ENCODE measurements around the gene CLTC. TPM values are rescaled to one million over a fixed set of nuclear protein-coding genes. Genes with fewer than 3 reads are reported as not detected.

Gene CLTC
- total RNA-seq, 1 experiment from 2014 or later = 212 TPM

GRCh38 chr17:59688008-59688407 is 68.3 kb downstream of the CLTC start:
- no peak for DNase-seq
- CTCF ChIA-PET = no interaction called here
- H3K4me1 Mint-ChIP-seq (ENCODE audit: low read depth, unreplicated experiment) = peaks cover 6% of the 10 kb centered on the region
- BruUV-seq (replicated peaks) = no TSS peak
- no peak for TF ChIP-seq CTCF (IDR thresholded peaks at IDR 0.05; ENCODE audit: unreplicated experiment)
- H3K9me3 Mint-ChIP-seq (ENCODE audit: low read depth, unreplicated experiment) = no peaks in the 10 kb centered on the region
- peaks cover 44% of the 10 kb centered on the region for H3K36me3 Mint-ChIP-seq (ENCODE audit: insufficient read depth, unreplicated experiment)
- H3K27me3 Mint-ChIP-seq (ENCODE audit: unreplicated experiment) = no peaks in the 10 kb centered on the region
- intact Hi-C loops (cut with micrococcal nuclease; ENCODE audit: unreplicated experiment) = loop anchor here (10.0 kb wide), 1 partner anchor 63 kb away; no protein-coding TSS in a partner anchor
- H3K4me3 Mint-ChIP-seq (ENCODE audit: low read depth, unreplicated experiment) = no peak overlapping the region
- no peak overlapping the region for H3K27ac Mint-ChIP-seq (ENCODE audit: unreplicated experiment)

- H3K27ac Mint-ChIP-seq (ENCODE audit: unreplicated experiment) = no peak overlapping the region
- TF ChIP-seq CTCF (IDR thresholded peaks at IDR 0.05; ENCODE audit: unreplicated experiment) = no peak
- H3K4me1 Mint-ChIP-seq (ENCODE audit: low read depth, unreplicated experiment) = peaks cover 6% of the 10 kb centered on the region
- no TSS peak for BruUV-seq (replicated peaks)
- CTCF ChIA-PET = no interaction called here
- H3K36me3 Mint-ChIP-seq (ENCODE audit: insufficient read depth, unreplicated experiment) = peaks cover 45% of the 10 kb centered on the region
- no peaks in the 10 kb centered on the region for H3K9me3 Mint-ChIP-seq (ENCODE audit: low read depth, unreplicated experiment)
- intact Hi-C loops (cut with micrococcal nuclease; ENCODE audit: unreplicated experiment) = loop anchor here (10.0 kb wide), 1 partner anchor 64 kb away; no protein-coding TSS in a partner anchor
- H3K27me3 Mint-ChIP-seq (ENCODE audit: unreplicated experiment) = no peaks in the 10 kb centered on the region
- DNase-seq = no peak
- H3K4me3 Mint-ChIP-seq (ENCODE audit: low read depth, unreplicated experiment) = no peak overlapping the region
Measured at GRCh38 chr17:59688496-59688895, 68.8 kb downstream of the CLTC start.

- CTCF ChIA-PET = no interaction called here
- no peak for TF ChIP-seq CTCF (IDR thresholded peaks at IDR 0.05; ENCODE audit: unreplicated experiment)
- H3K4me3 Mint-ChIP-seq (ENCODE audit: low read depth, unreplicated experiment) = no peak overlapping the region
- H3K4me1 Mint-ChIP-seq (ENCODE audit: low read depth, unreplicated experiment) = no peaks in the 10 kb centered on the region
- DNase-seq = no peak
- intact Hi-C loops (cut with micrococcal nuclease; ENCODE audit: unreplicated experiment) = loop anchor here (10.0 kb wide), 1 partner anchor 49 kb away; no protein-coding TSS in a partner anchor
- H3K27me3 Mint-ChIP-seq (ENCODE audit: unreplicated experiment) = no peaks in the 10 kb centered on the region
- BruUV-seq (replicated peaks) = no TSS peak
- H3K9me3 Mint-ChIP-seq (ENCODE audit: low read depth, unreplicated experiment) = no peaks in the 10 kb centered on the region
- no peak overlapping the region for H3K27ac Mint-ChIP-seq (ENCODE audit: unreplicated experiment)
- peaks cover 68% of the 10 kb centered on the region for H3K36me3 Mint-ChIP-seq (ENCODE audit: insufficient read depth, unreplicated experiment)
Measured at GRCh38 chr17:59693582-59693981, 73.9 kb downstream of the CLTC start.

GRCh38 chr17:59694344-59694743 is 74.6 kb downstream of the CLTC start:
- DNase-seq = no peak
- Mint-ChIP-seq H3K9me3 (ENCODE audit: low read depth, unreplicated experiment) (no peaks in the 10 kb centered on the region), H3K27ac (ENCODE audit: unreplicated experiment) (no peak overlapping the region), H3K4me3 (ENCODE audit: low read depth, unreplicated experiment) (no peak overlapping the region), H3K27me3 (ENCODE audit: unreplicated experiment) (no peaks in the 10 kb centered on the region), H3K4me1 (ENCODE audit: low read depth, unreplicated experiment) (no peaks in the 10 kb centered on the region), H3K36me3 (ENCODE audit: insufficient read depth, unreplicated experiment) (peaks cover 73% of the 10 kb centered on the region)
- CTCF ChIA-PET = no interaction called here
- intact Hi-C loops (cut with micrococcal nuclease; ENCODE audit: unreplicated experiment) = loop anchor here (10.0 kb wide), 1 partner anchor 50 kb away; no protein-coding TSS in a partner anchor
- TSS peak; percentile 77 for BruUV-seq (replicated peaks)
- no peak for TF ChIP-seq CTCF (IDR thresholded peaks at IDR 0.05; ENCODE audit: unreplicated experiment)
